ENCODE data around the gene ENC1.
"Not testable (repeated sequence)": the region's sequence is repeated elsewhere in the genome, so short reads cannot be mapped to it uniquely, and the experiment has no call there.

ENC1 gene

DNA sequence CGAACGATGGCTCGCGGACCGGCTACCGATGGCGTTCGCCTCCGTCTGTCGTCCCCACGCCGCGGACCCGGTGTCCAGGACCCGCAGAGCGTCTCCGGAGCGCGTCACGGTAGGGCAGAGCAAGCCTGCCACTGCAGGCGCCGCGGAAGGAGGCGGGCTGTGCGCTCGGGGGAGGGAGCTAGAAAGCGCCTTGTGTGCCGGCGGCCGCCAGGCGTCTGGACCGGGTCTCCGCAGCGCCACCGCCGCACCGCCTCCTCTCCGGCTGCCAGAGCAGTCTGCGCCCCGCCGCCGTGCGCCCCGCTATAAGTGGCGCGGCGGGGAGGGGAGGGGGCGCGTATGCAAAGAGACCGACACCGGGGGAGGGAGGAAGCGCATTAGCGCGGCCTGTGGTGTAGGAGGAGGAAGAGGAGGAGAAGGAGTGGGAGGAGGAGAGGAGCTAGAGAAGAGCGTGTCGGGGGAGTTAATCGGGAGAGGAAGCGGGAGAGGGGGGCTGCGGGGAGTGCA, at the start of gene ENC1:
Gene ENC1 (minus strand): TSS at position 279 of the 504 bp plus-strand sequence. CDS start 4,243 bp downstream, outside the sequence.
- DNase-seq: peak; percentile 86 to 92 (median 89)

DNA sequence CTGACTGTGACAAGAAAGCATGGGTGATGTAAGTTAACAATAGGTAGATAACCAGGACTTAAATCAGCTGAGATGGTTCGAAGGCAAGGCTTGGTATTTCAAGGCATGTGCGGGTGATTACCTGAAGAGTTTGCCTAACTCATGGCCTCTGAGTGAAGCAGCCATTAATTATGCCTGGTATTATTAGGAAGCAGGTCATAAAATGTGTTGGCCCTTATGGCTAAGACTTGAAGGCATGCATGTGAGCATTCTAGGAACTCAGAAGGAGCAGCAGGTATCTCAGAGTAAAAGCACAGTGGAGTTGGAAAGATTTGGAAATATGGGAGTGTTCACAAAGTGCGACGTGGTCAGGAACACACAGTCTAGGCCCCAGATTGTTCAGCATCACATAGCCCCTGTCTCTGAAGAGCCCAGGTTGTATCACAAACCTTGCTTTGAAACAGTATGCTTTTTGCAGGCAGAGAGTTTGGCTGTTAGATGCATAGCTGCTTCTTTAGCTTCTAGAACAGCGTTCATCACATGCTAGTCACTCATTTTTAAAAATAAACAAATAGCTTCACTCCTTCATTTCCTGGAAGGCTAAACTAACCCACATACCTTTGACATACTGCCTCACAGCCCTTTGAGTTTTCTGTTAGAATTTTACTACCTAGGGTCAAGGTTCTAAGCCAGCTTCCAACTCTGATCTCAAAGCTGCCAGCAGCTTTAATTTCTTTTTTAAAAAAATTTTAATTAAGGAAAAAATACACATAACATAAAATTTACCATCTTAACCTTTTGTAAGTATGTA, 46.6 kb upstream of the ENC1 start:
- DNase-seq: no peak

DNA sequence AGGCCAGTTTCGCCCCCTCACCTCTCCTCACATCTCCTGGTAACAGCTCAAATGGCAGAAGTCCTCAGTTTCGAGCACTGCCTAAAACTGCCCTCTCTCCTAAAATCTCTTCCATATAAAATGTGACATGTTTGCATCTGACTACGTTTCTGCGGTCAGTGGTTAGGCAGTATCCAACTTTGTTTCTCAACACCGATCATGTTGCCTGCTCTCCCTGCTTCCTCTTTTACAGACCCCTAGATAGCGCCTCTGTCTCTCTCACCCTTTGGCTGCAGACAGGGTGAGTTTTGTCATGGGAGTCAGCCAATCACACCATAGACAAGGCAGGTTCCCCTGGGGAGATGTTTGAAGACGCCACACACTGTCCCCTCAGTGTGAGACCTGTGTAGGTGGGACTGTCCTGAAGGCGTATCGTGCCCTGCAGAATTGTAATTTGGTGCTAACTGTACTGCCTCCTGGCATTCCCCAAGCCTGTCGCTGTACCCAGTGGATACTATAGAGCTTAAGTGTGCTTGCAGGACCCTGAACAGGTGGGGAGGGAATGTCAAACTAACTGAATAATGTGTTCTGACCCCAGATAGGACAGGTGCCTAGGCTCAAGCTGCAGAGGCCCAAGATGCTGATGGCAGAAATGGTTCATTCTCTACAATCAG, 45.6 kb upstream of the ENC1 start:
- no peak for DNase-seq

GRCh38 chr5:74684900-74685851, 44.6 kb upstream of the ENC1 start, which contains the start of gene HEXB:
Gene HEXB (plus strand): TSS chr5:74685233. CDS start chr5:74685261, 28 bp downstream.
- peak; percentile 70 to 77 (median 73) for DNase-seq

GRCh38 chr5:74679966-74680365, 39.4 kb upstream of the ENC1 start:
- DNase-seq: no peak

DNA sequence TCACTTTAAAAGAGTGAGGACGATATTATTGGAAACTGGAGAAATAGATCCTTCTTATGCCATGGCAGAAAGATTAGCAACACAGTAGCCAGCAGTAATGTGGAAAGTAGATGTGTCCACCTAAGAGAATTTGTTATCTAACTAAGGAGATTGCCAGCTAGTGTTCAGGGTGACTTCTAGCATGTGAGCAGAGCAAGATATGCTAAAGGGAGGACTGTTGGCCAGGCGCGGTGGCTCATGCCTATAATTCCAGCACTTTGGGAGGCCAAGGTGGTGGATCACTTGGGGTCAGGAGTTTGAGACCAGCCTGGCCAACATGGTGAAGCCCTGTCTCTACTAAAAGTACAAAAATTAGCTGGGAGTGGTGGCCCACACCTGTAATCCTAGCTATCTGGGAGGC, 38.8 kb upstream of the ENC1 start:
- DNase-seq: not testable (repeated sequence)

GRCh38 chr5:74678123-74678522, 37.6 kb upstream of the ENC1 start:
- DNase-seq: not testable (repeated sequence)

DNA sequence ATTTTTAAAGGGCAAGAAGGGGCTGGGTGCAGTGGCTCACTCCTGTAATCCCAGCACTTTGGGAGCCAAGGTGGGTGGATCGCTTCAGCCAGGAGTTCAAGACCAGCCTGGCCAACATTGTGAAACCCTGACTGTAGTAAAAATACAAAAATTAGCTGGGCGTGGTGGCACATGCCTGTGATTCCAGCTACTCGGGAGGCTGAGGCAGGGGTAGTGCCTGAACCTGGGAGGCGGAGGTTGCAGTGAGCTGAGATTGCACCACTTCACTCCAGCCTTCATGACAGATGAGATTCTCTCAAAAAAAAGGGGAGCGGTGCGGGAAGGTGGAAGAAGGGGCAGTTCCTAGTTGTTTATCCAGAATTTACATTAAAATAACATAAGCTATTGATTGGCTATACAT, 35.9 kb upstream of the ENC1 start:
- DNase-seq: not testable (repeated sequence)

DNA sequence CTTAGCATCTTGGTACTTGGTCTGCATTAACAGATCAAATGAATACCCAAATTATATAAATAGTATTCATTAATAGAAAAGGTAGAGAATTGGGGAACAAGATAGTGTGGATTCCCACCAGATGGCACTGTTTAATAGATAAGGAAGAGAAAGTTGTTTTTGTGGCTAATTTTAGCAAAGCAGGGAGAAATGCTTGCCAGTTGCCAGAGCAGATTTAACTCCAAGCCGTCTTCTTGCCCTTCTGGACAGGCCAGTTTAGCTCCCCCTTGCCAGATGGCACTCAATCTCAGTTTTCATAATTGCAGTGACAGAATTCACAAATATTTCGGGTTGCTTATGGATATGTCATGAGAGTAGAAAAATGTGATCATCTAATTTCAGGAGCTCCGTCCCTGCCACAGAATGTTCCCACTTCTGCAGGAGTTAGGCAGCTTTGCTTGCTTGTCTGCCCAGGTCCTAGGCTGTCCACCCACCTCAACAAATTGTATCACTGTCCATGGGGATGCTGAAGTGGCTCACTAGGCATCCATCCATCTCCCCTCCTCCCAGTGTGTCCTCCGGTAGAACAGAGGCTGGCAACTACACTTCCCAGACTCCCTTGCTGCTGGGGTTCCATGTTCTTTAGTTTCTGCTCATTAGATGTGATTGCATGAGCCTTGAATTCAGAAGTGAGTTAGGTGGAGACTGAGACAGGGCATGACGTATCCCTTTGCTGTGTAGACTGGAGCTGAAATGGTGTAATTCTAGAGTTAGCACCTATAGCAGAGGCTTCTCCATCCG, 32.7 kb upstream of the ENC1 start:
- peak in 2 of 3 experiments; percentile 14 to 61 for DNase-seq

DNA sequence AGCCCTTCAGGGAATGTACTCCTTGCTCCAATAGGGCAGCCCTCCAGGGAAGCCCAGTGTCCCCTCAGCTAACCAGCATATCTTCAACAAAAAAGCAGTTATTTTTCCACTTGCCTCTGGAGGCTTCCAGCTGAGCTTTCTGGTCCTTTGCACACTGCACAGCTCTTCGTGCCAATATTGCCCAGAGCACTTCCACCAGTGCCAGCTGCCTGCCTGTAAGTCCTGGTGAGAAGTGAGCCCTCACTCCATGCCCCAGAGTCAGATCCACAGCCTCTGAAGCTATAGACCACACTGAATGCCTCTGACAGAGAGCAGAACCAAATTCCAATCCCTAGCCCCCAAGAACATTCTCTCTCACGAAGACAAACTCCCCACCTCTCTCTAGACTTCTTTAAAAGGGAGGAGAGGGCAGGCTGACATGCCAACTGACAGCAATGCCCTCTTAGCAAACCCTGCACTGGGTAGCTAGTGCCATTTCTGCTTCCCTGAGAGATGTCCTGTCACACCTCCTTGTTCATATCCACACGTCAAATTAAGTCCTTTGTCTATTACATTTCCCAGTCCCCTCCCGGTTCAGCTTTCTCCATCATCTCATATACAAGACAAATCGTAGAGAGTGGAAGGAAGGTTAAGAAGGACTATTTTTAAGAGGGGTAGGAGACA, 31.8 kb upstream of the ENC1 start:
- peak in 2 of 3 experiments; percentile 1 to 7 for DNase-seq

DNA sequence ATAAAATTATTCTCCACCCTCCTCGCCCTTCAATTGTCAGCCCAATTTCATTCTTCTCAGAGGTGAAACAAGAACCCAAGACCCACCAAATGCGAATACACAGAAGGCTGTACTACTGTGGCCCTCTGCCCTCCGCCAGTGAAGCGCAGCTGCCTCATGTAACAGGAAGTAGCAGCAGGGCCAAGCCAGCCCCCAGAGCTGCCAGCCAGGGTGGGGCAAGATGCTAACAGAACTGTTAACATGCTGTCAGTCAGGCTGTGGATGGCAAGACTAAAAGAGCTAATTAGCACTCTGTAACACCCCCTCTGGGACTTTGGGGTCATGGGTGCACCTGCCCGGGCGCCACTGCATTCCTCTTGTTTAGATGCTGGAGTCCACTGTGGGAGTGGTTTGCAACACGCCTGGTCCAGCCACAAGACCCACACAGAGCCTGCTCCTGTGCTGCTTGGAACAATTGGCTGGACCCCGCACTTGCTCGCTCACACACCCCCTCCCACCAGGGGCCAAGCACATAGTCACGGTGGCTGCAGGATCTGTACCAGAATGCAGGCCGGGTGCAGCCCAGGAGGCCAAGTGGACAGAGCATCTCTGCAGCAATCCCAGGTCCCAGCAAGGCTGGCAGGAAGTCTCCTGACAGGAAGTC, 30.0 kb upstream of the ENC1 start:
- no peak for DNase-seq

DNA sequence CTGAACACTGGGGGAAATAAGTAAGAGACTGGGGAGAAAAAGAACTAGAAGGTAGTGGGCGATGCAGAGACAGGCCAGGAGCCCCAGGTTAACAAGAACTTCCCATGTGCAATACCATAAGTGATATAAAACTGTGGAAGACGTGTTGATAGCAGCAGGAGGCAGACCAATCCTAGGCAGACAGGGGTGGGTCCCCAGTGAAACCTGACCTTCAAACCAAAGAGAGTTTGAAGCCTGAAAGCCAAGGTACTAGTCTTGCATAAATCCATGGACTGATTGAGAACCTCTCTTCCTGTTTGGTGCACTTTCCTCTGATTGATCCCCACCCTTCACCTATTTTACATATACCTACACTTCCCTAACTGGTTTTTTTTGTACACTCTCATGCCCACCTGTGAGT, 29.3 kb upstream of the ENC1 start:
- no peak for DNase-seq

GRCh38 chr5:74667396-74667795, 26.9 kb upstream of the ENC1 start:
- DNase-seq: no peak

- peak in 1 of 3 experiments; percentile 43 for DNase-seq
Measured at GRCh38 chr5:74665816-74666215, 25.3 kb upstream of the ENC1 start.

DNA sequence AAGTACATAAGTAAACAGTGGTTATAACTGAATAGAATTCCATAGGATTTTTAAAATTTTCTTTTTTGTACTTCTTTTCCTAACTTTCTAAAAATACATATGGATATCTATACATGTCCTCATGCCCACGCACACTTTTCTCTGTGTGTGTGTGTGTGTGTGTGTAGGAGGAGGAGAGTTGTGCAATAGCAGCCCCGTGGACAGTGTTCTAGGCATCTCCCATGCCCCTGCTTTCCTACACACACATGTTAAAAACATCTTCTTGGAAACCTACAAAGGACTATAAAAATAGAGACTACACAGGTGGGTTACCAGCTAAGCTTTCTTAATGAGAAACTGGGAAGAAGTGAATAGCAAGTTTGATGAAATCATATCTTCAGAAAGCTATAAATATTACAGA, 24.7 kb upstream of the ENC1 start:
- no peak for DNase-seq

- DNase-seq: peak in 1 of 3 experiments; percentile 10
Measured at GRCh38 chr5:74664551-74664950, 24.0 kb upstream of the ENC1 start.

GRCh38 chr5:74660873-74661272, 20.3 kb upstream of the ENC1 start:
- no peak for DNase-seq

DNA sequence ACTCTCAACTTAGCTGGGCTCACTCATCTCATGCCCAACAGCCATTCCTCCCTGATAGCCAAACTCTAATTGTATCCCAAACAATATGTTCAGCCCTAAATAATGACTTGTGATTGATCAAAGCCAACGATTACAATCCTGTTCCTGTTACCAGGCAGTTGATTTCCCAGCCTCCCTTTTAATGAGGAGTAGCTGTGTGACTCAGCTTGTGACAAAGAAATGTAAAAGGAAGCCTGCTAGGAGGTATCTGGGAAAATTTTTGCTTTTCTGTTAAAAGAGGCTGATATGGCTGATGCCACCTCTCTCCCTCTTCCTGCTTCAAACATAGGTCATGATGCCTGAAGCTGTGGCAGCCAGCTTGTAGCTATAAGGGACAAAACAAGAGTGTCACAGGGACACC, 19.6 kb upstream of the ENC1 start:
- no peak for DNase-seq

DNA sequence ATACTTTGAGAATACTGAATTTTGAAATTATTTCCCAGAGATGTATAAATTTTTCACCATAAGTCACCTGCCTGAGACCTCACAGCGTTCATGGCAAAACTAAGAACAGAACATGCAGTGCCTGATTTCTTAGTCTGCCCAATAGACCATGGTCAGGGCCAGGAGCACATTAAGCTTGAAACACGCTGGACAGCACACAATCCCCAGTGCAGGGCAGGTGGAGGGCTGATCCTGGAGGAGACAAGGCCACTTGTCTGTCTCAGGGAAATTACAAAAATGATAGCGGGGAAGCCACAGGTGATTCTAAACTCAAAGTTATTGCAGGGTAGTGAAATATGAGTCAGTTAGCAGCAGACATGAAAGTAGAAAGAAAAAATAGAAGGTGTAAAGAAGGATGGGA, 18.6 kb upstream of the ENC1 start:
- DNase-seq: no peak

GRCh38 chr5:74657165-74657564, 16.6 kb upstream of the ENC1 start:
- DNase-seq: no peak

GRCh38 chr5:74655716-74656115, 15.2 kb upstream of the ENC1 start:
- peak in 1 of 3 experiments; percentile 3 for DNase-seq
